Activated T-helper 1 cell treated with anti-CD3 and anti-CD28 coated beads, Interleukin-2, amount 50 U/mL, for 16 hours (primary cell): ENCODE measurements around the gene ASS1.

Experiments used
- DNase-seq, 2 donors: peaks; one replicate each; pipeline ENCODE4 v3.0.0-alpha.2; 2020; ENCODE audit warnings: low read depth in 1 of 2, low spot score in 1 of 2

The ASS1 gene

GRCh38 chr9:130452835-130453234 is 8.1 kb downstream of the ASS1 start:
- no peak for DNase-seq

- no peak for DNase-seq
Measured at GRCh38 chr9:130453487-130453886, 8.7 kb downstream of the ASS1 start.

DNA sequence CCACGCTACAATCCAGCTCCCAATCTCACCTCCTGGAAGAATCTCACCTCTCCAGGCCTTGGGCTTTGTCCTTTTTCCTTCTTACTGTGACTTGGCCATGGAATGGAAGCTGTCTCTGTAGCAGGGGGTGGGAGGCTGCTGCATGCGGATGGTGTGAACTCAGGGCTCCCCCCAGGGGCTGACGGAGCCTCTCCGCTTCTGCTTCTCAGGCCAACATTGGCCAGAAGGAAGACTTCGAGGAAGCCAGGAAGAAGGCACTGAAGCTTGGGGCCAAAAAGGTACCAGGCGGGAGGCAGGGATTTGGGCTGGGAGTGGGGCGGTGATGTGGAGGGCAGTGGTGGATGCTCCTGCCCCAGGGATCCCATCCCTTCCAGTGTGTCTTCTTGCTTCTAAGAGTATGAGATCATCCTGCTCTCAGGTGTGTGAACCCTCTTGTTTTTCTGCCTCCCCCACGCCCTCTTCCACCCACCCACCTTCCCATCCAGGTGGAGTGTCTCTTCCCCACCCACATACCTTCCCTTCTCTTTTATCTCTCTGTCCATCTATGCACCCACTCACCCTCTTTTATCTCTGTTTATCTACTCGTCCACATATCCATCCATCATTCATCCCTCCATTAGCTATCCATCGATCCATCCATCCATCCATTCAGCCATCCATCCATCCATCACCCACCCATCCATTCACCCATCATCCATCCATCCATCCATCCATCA is 9.5 kb downstream of the ASS1 start:
- no peak for DNase-seq

GRCh38 chr9:130454812-130455325 is 10.1 kb downstream of the ASS1 start:
- no peak for DNase-seq

DNA sequence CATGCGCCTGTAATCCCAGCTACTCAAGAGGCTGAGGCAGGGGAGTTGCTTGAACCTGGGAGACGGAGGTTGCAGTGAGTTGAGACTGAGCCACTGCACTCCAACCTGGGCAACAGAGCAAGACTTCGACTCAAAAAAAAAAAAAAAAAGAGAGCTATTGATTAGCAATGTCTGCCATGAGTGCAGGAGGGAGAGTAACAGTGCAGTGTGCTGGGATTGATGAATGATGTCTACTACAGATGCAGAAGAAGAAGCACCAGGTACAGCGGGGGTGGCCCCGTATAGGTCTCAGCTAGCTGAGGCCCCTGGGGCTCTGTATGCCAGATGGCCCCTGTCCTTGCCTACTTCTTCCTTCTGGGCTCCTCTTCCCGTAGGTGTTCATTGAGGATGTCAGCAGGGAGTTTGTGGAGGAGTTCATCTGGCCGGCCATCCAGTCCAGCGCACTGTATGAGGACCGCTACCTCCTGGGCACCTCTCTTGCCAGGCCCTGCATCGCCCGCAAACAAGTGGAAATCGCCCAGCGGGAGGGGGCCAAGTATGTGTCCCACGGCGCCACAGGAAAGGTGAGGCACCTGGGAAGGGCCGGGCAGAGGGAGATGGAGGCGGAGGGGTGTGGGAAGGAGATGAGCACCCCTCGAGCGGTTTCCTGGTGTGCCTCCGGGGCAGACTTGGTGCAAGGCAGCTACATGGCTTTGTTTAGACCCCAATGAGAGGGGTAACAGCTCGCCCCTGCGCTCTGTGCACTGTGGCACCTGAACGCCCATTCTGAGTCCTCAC is 13.5 kb downstream of the ASS1 start:
- DNase-seq = no peak

DNA sequence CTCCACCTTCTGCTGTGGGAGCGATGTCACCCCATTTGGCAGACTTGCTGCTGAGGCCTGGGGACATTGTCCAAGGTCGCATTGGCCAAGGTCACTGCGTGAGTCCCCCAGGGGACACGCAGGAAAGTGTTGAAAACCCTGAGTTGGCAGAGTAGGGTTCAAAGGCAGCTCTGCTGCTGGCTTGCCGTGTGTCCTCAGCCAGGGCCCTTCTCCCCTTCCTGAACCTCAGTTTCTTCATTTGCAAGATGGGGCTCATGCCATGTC is 14.0 kb downstream of the ASS1 start:
- no peak for DNase-seq

- DNase-seq = no peak
Measured at GRCh38 chr9:130459151-130459550, 14.4 kb downstream of the ASS1 start.

GRCh38 chr9:130459941-130460669 is 15.3 kb downstream of the ASS1 start:
- no peak for DNase-seq

- peak; percentile 60 for DNase-seq
Measured at GRCh38 chr9:130461218-130461630, 16.5 kb downstream of the ASS1 start.

DNA sequence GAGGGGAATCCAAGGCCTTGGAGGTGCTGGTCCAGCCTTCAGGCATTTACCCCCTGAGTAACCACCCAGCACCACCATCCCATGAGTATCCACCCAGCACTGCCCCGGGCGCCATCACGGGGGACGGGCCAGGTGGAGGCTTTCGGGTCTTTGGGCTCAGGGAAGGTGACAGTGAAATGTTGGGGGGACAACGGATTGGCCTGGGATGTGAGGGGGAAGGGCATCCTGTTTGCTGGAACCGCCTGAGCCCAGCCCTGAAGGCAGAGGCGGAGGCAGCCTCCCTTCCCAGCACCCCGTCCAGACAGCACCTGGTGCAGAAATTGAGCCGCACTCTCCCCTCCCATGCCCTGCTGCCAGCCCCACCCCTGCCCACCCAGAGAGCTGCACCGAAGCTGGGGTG is 17.0 kb downstream of the ASS1 start:
- no peak for DNase-seq

DNA sequence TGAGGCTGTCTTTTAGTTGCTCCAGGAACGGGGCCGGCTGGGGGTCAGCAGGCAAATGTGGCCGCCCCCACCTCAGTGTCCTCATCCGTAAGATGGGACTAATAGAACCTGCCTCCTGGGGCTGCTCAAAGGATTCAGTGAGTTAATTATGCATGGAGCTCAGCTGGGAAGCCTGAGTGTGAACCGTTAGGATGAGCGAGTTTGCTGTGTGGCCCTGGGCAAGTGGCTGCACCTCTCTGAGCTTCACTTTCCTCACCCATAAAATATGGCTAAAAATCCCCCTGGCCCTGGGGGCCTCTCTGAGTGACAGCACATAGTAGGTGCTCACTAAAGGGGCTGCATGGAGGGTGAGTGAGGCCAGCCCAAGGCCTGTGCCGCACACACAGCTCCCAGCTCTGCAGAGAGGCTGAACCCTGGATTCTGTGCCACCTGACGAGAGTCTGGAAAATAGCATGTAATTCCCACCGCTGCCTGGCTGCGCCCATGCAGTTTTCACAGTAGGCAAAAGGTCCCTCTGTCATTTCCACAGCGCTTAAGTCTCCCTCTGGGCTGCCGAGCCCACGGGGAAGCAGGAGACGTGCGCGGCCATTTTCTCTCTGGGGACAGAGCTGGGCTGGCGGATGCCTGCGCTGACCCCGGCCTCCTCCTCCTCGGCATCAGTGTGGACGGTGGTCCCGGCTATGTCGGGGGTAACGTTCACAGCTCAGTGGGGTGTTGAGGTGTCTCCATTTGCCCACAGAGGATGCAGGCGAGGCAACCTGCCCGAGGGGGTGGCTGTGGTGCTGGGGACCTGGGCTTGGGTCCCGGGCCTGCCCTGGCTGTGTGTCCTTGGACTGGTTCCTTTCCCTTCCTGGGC is 18.2 kb downstream of the ASS1 start:
- DNase-seq = no peak

DNA sequence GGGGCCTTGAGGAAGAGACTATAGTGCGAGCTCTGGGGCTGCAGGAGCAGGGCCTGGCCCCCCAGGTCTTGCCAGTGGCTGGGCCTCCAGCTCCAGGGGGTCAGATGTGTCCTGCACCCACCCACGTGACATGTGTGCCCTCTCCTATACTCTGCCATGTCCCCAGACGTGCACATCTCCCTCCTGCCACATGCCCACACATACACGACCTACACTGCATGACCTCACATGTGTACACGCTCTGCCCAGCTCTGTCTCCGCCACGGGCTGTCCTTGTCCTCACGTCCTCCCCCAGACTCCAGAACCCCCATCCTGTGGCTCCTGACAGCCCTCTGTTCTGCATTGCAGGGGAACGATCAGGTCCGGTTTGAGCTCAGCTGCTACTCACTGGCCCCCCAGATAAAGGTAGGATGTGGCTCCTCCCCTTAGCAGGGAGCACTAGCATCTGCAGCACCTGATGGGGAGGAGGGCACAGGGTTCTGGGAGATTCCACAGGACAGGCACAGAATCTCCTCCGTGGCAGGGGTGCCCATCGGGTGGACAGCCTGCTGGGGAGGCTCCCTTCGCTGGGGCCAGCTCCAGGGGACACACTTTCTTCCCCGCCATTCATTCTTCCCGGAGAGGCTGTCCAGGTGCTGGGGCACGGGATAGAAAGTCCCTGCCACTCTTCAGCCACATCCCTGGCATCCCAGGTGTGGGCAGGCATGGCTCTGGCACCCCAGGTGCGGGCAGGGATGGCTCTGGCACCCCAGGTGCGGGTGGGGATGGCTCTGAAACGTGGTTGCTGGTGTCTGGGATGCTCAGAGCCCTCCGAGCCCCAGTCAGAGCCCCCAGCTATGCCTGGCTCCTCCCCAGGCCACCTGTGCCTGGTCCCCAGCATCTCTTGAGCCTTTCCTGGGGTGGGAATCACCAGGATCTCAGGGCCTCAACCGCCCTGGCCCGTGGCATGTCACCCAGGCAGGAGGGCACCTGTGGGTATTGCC is 19.3 kb downstream of the ASS1 start:
- DNase-seq = no peak

- DNase-seq = no peak
Measured at GRCh38 chr9:130465383-130466096, 20.8 kb downstream of the ASS1 start.

DNA sequence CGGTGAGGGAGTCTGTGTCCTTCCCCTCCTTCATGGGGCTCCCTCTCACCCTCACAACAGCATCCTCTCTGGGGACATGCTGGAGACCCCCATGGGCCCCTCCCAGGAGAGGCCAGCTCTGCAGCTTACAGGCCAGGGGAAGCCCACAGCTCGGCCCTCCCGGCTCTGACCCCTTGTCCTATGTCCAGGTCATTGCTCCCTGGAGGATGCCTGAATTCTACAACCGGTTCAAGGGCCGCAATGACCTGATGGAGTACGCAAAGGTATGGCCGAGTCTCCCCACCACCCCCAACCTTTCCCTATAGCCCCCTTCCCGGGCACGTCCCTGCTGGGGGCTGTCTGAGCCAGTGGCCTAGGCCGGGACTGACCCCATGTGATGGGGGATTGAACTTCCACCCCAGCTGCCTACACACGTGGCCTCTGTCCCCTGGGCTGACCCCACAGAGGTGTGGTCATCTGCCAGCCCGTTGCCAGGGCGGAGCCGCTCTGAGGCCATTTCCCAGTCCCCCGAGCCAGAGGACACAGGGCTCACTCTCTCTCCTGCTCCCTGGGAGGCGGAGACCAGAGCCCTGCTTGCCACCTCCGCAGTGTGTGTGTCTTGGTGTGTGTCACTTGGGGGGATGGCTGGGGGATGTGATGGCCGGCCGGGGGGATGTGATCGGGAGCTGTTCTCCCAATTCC is 21.9 kb downstream of the ASS1 start:
- DNase-seq = no peak

GRCh38 chr9:130467316-130467715 is 22.6 kb downstream of the ASS1 start:
- no peak for DNase-seq

DNA sequence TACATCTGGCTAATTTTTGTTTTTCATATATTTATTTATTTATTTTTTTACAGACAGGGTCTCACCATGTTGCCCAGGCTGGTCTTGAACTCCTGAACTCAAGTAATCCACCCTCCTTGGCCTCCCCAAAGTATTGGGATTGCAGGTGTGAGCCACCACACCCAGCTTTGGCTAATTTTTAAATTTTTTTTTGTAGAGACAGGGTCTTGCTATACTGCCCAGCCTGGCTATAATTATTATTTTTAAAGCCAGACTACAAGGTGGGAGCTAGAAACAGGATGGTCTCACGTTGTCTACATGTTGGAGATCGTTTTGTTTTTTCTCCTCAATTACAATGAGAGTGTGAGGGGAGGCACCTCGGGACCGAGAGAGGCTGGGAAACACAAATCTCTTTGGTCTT is 23.8 kb downstream of the ASS1 start:
- no peak for DNase-seq

- no peak for DNase-seq
Measured at GRCh38 chr9:130470269-130470668, 25.5 kb downstream of the ASS1 start.

- DNase-seq = no peak
Measured at GRCh38 chr9:130470950-130471349, 26.2 kb downstream of the ASS1 start.
